ENCODE measurements around the gene TBX6.

DNA sequence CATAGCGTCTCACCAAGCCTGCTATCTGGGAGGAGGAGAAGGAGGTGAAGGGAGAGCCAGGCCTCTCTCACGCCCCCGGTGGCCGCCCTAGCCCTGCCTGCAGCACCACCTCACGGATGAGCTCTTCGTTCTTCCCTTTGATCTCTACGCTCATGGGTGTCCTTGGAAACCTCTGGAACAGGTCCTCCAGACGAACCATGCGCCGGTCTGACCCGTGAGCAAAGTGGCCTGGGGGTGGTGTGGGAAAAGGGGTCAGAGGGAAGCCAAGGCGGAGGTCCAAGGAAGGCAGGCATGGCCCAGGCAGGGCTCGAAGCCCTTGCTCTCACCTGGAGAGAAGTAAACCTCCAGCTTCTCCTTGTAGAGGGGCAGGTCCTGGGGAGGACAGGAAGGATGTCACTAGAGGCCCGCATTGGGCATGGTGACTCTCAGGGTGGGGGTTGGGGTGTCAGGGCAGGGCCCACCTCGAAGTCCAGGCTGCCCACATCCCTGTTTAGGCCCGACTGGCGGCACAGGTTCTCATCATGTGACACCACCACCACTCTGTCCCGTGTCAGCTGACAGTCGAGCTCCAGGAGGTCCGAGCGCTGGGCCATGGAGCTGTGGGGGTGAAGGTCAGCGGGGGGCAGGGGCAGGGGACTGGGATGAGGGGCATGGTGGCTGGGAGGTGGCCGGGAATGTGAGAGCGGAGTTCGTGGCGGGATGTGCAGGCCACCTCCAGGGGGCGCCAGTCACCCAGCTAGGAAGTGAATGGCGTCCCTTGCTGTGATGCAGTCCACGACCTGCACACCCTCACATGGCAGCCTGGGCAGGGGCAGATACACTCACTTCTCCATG lies 20.7 kb upstream of the TBX6 start:
- TF ChIP-seq TAF1 (IDR thresholded peaks at IDR 0.05; ENCODE audit: borderline replicate concordance, insufficient read depth, low read length): no peak
- no peak for TF ChIP-seq SIN3A (IDR thresholded peaks at IDR 0.05; ENCODE audit: borderline replicate concordance, insufficient read depth, low read length)

All from PFSK-1 (cell line).